Measurements from ENCODE around the gene ITGAD.

Gene ITGAD

DNA sequence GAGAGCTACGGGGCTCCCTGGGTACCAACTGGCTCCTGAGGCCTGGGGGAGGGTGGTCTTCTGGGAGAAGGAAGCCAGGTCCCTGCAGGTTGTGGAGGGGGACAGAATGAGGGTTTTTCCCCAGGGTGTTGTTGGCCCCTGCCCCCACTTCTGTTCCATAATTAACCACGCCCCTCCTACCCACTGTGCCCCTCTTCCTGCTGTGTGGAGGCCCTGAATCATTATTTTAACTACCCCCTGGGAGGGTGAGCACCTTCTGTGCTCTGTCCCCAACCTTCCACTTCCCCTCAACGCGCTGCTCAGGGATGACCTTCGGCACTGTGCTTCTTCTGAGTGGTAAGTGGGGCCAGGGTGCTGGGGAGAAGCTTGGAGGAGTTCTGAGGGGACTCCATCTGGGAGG is at the start of gene ITGAD:
ITGAD (plus strand) TSS at position 280 of the 400 bp plus-strand sequence; CDS start at position 306, 26 bp downstream.
- no peak within 1 kb of the TSS for H3K4me3 ChIP-seq (ENCODE audit: low read depth, low read length)
- H3K36me3 ChIP-seq (ENCODE audit: insufficient read depth, low read length), result no peaks in the 10 kb centered on the region
- no peak within 1 kb of the TSS for H3K27ac ChIP-seq (ENCODE audit: low read depth, low read length)
- H2AFZ ChIP-seq (ENCODE audit: low read length, unreplicated experiment), result no peak within 1 kb of the TSS
- peaks cover 5% of the 10 kb centered on the region for H3K4me1 ChIP-seq (ENCODE audit: control insufficient read depth, insufficient read depth, low read length, unreplicated experiment)
- peaks cover 18% of the 10 kb centered on the region for H3K27me3 ChIP-seq (ENCODE audit: insufficient read depth, low read length)
- no peaks in the 10 kb centered on the region for H3K79me2 ChIP-seq (ENCODE audit: control insufficient read depth, insufficient read depth, low read length, unreplicated experiment)

DNA sequence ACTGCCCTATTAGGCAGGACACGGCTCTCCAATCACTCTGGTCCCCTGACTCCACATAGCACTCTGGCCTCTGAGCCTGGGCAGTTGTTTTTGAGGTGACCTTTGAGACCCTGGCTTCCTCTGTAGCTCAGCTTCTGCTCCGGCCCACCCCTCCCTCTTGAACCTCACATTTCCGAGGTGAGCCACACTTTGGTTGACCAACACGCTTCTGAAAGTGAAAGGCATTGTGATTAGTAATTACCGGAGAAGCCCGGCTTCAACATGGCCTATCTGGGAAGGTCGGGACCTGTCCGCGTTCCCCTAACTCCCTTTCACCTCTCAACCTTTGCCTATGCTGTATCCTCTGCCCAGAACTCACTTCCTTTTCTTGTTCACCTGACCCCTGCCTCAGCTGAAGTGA is 48.4 kb upstream of the ITGAD start:
- Histone ChIP-seq H3K79me2 (ENCODE audit: control insufficient read depth, insufficient read depth, low read length, unreplicated experiment) (no peaks in the 10 kb centered on the region), H3K36me3 (ENCODE audit: insufficient read depth, low read length) (no peaks in the 10 kb centered on the region), H3K27me3 (ENCODE audit: insufficient read depth, low read length) (peaks cover 19% of the 10 kb centered on the region; the same call in 1 of the 2 replicates), H3K4me3 (ENCODE audit: low read depth, low read length) (no peak overlapping the region), H3K27ac (ENCODE audit: low read depth, low read length) (no peak overlapping the region), H2AFZ (ENCODE audit: low read length, unreplicated experiment) (no peak overlapping the region), H3K4me1 (ENCODE audit: control insufficient read depth, insufficient read depth, low read length, unreplicated experiment) (no peaks in the 10 kb centered on the region)

DNA sequence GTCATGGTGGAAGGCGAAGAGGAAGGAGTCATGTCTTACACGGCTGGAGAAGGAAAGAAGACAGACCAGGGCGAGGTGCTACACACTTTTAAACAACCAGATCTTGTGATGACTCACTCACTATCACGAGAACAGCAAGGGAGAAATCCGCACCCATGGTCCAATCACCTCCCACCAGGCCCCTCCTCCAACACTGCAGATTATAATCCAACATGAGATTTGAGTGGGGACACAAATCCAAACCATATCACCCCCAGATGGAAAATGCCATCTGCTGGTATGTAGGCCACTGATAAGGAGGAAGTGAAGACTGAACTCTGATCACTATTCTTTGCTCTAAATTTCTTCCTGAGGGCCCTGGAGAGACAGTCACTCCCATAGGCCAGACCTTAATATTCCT is 45.7 kb upstream of the ITGAD start:
- H3K4me1 ChIP-seq (ENCODE audit: control insufficient read depth, insufficient read depth, low read length, unreplicated experiment), result peaks cover 8% of the 10 kb centered on the region
- H3K36me3 ChIP-seq (ENCODE audit: insufficient read depth, low read length), result no peaks in the 10 kb centered on the region
- peaks cover 20% of the 10 kb centered on the region; the same call in 1 of the 2 replicates for H3K27me3 ChIP-seq (ENCODE audit: insufficient read depth, low read length)
- H3K79me2 ChIP-seq (ENCODE audit: control insufficient read depth, insufficient read depth, low read length, unreplicated experiment), result no peaks in the 10 kb centered on the region
- no peak overlapping the region for H3K27ac ChIP-seq (ENCODE audit: low read depth, low read length)
- no peak overlapping the region for H3K4me3 ChIP-seq (ENCODE audit: low read depth, low read length)
- H2AFZ ChIP-seq (ENCODE audit: low read length, unreplicated experiment), result no peak overlapping the region

DNA sequence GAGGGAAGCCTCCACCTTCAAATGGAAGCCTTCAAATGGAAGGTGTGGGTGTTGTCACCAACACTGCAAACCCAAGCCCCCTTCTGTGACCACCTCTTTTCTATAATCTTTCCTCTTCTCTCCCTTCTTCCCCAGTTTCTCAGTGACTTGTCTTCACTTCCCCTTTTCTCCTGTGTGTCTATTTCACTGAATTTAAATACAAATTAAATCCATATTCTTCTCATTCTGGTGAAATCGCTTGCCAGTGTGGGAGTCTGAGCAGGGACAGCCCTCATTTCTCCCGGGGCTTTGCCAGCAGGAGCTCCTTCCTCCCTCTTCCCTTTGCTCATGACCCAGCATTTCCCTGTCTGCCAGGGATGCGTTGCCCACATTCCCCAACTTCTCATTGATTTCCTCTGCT is 44.6 kb upstream of the ITGAD start:
- no peaks in the 10 kb centered on the region for H3K79me2 ChIP-seq (ENCODE audit: control insufficient read depth, insufficient read depth, low read length, unreplicated experiment)
- H3K36me3 ChIP-seq (ENCODE audit: insufficient read depth, low read length), result no peaks in the 10 kb centered on the region
- H3K27me3 ChIP-seq (ENCODE audit: insufficient read depth, low read length), result peaks cover 20% of the 10 kb centered on the region; the same call in 1 of the 2 replicates
- H3K27ac ChIP-seq (ENCODE audit: low read depth, low read length), result no peak overlapping the region
- peaks cover 8% of the 10 kb centered on the region for H3K4me1 ChIP-seq (ENCODE audit: control insufficient read depth, insufficient read depth, low read length, unreplicated experiment)
- no peak overlapping the region for H3K4me3 ChIP-seq (ENCODE audit: low read depth, low read length)
- no peak overlapping the region for H2AFZ ChIP-seq (ENCODE audit: low read length, unreplicated experiment)

DNA sequence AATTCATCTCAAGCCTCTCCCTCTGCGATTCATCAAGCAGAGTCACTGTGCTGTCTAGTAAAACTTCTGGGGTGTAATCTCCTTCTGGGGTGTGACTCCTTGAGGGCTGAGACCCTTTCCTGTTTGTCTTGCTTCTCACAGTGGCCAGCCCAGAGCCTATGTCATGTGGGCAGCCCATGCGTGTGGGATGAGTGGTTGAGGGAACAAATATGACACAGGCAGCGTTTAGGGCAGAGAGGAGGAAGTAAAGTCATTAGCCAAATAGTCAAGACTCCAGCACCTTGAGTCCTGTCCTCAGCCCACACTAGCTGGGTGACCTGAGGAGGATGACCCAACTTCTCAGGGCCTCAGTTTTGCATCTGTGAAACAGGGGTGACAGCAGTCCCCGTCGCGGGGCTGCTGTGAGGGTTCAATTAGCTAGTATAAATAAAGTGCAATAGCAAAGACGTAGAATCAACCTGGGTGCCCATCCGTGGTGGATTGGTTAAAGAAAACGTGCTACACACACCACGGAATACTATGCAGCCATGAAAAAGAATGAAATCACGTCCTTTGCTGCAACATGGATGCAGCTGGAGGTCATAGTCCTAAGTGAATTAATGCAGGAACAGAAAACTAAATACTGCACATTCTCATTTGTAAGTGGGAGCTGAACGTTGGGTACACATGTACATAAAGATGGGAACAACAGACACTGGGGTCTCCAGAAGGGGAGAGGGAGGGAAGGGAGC is 42.7 kb upstream of the ITGAD start:
- no peaks in the 10 kb centered on the region for H3K79me2 ChIP-seq (ENCODE audit: control insufficient read depth, insufficient read depth, low read length, unreplicated experiment)
- H2AFZ ChIP-seq (ENCODE audit: low read length, unreplicated experiment), result no peak overlapping the region
- H3K27ac ChIP-seq (ENCODE audit: low read depth, low read length), result no peak overlapping the region

DNA sequence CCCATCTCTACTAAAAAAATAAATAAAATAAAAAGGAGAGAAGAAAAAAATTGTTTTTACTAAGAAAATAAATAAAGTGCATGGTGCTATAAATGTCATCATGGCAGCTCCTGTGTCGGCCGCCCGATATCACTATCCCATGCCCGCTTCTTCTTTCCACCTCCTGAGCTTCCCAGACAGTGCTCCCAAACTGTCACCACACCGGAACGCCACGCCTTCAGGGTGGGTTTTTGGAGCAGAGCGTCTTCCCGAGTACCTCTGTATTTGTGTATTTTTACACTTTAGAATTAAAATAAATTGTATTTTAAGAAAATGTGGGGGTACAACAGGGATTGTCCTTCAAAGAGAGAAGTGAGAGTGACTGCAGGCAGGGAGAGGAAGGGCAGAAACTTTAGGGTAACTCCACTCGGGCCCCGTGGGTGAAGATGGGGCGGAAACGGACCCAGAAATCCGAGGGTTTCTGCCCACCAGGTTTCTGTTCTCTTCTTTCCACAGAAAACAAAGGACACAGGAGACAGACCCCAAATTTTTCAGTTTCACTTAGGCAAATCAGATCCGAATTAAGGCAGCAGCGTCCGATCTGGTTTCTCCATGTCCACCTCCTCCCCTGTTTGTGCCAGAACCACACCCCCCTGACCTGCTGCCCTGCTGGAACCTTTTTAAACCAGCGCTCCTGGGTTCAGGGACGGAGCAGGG is 41.7 kb upstream of the ITGAD start:
- peaks cover 23% of the 10 kb centered on the region for H3K4me1 ChIP-seq (ENCODE audit: control insufficient read depth, insufficient read depth, low read length, unreplicated experiment)
- H3K27me3 ChIP-seq (ENCODE audit: insufficient read depth, low read length), result peaks cover 9% of the 10 kb centered on the region; the same call in 1 of the 2 replicates
- no peaks in the 10 kb centered on the region for H3K79me2 ChIP-seq (ENCODE audit: control insufficient read depth, insufficient read depth, low read length, unreplicated experiment)
- H3K36me3 ChIP-seq (ENCODE audit: insufficient read depth, low read length), result no peaks in the 10 kb centered on the region
- no peak overlapping the region for H2AFZ ChIP-seq (ENCODE audit: low read length, unreplicated experiment)
- no peak overlapping the region for H3K4me3 ChIP-seq (ENCODE audit: low read depth, low read length)
- no peak overlapping the region for H3K27ac ChIP-seq (ENCODE audit: low read depth, low read length)

More for the DNA sequence above, 42.7 kb upstream of the ITGAD start:
- H3K4me3 ChIP-seq (ENCODE audit: low read depth, low read length), result no peak overlapping the region
- H3K4me1 ChIP-seq (ENCODE audit: control insufficient read depth, insufficient read depth, low read length, unreplicated experiment), result peaks cover 20% of the 10 kb centered on the region
- H3K27me3 ChIP-seq (ENCODE audit: insufficient read depth, low read length), result peaks cover 15% of the 10 kb centered on the region; the same call in 1 of the 2 replicates
- no peaks in the 10 kb centered on the region for H3K36me3 ChIP-seq (ENCODE audit: insufficient read depth, low read length)

DNA sequence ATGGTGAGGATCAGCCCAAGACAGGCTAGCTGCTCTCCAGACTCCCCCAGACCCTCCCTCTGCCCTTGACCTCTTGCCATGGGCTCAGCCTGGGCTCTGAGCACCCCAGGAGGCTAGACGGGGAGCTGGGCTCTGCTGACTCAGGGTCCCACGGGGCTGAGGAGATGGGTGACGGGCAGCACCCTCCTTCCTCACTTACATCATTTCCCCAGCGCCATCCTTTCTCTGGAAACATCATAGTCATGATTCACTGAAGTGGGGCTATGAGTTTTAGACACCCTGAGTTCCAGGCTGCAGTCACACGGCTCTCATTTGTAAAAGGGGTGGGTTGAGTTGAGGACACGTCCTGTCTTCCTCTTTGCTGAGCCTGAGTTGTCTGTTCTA is 41.2 kb upstream of the ITGAD start:
- H3K27me3 ChIP-seq (ENCODE audit: insufficient read depth, low read length), result peaks cover 6% of the 10 kb centered on the region; the same call in 1 of the 2 replicates
- H3K4me3 ChIP-seq (ENCODE audit: low read depth, low read length), result no peak overlapping the region
- no peak overlapping the region for H2AFZ ChIP-seq (ENCODE audit: low read length, unreplicated experiment)
- no peaks in the 10 kb centered on the region for H3K79me2 ChIP-seq (ENCODE audit: control insufficient read depth, insufficient read depth, low read length, unreplicated experiment)
- no peaks in the 10 kb centered on the region for H3K36me3 ChIP-seq (ENCODE audit: insufficient read depth, low read length)
- peaks cover 28% of the 10 kb centered on the region for H3K4me1 ChIP-seq (ENCODE audit: control insufficient read depth, insufficient read depth, low read length, unreplicated experiment)
- H3K27ac ChIP-seq (ENCODE audit: low read depth, low read length), result no peak overlapping the region

DNA sequence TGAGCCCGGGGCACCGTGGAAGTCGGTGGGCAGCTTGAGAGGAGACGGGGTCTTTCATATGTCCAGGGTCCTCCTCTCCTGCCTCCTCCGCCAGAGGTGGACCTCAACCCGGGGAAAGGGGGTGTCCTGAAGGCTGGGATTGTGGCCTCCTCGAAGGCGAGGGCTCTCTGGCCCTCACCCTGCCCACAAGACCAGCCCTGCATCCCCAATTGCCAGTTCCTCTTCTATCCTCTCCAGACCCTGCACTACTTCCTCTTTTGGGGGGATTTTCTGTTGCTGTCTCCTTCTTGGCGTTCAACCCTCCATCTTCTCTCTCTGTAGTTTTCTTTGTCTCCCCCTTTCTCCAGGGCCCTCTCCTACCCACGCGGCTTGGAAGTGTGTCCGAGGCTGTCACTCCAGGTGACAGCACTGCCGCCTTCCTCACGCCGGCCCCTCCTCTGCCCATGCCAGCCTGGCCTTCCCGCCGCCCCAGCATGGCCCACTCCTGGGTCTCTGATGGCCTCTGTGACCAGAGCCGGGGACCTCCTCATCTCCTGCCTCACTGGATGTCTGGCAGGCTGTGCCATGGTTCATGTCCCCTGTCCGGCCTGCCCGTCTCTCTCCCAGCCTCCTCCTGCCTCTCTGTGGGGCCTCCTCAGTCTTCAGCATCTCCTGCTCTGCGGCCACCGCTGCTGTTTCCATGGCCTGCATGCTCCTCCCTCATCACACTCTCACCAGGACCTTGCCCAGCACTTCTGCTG is 40.6 kb upstream of the ITGAD start:
- no peaks in the 10 kb centered on the region for H3K36me3 ChIP-seq (ENCODE audit: insufficient read depth, low read length)
- peaks cover 6% of the 10 kb centered on the region; the same call in 1 of the 2 replicates for H3K27me3 ChIP-seq (ENCODE audit: insufficient read depth, low read length)
- H3K27ac ChIP-seq (ENCODE audit: low read depth, low read length), result no peak overlapping the region
- H3K4me3 ChIP-seq (ENCODE audit: low read depth, low read length), result no peak overlapping the region
- H2AFZ ChIP-seq (ENCODE audit: low read length, unreplicated experiment), result no peak overlapping the region
- H3K79me2 ChIP-seq (ENCODE audit: control insufficient read depth, insufficient read depth, low read length, unreplicated experiment), result no peaks in the 10 kb centered on the region
- peaks cover 28% of the 10 kb centered on the region for H3K4me1 ChIP-seq (ENCODE audit: control insufficient read depth, insufficient read depth, low read length, unreplicated experiment)

DNA sequence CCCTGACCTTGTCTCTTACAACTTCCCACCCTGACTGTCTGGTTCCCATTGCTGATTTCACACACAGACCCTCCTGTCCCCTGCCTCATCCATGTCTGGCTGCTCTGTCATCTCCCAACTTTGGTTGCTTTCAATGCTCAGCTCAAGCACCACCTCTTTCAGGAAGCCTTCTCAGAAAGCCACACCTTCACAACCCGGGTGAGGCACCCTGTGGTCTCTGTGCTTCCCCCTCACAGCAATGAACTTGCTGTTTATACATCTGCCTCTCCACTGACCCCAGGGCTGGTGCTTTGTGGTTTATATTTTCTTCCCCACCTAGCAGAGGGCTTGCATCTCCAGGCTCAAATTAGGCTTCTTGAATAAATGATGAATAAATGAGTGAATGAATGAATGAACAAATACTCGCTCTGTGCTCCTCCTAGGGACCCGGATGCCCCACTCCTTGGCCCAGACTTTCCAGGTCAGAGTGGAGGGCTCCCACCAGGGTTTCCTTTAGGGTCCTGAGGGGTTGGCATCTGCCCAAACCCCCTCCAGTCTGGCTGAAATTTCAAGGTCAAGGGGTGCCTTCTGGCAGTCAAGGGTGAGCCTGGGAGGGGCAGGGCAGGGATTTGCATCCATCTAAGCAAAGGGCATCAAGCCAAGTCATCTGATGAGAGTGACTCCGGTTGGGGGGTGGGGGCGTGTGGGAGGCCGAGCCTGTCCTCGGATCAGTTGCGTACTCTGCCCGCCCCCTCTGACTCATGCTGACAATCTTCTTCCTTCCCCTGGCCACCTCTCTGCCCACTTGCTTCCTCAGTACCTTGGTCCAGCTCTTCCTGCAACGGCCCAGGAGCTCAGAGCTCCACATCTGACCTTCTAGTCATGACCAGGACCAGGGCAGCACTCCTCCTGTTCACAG is 38.5 kb upstream of the ITGAD start, which contains the start of gene ITGAX:
ITGAX (plus strand) TSS at position 783 of the 898 bp plus-strand sequence; CDS start at position 862, 79 bp downstream.
- Histone ChIP-seq H3K4me3 (ENCODE audit: low read depth, low read length) (peak within 1 kb of the TSS; percentile 68), H3K27ac (ENCODE audit: low read depth, low read length) (no peak within 1 kb of the TSS), H3K27me3 (ENCODE audit: insufficient read depth, low read length) (0 out of 2 replicates have a peak, but pooled peaks cover 1% of the 10 kb centered on the region), H3K4me1 (ENCODE audit: control insufficient read depth, insufficient read depth, low read length, unreplicated experiment) (peaks cover 28% of the 10 kb centered on the region), H3K36me3 (ENCODE audit: insufficient read depth, low read length) (no peaks in the 10 kb centered on the region), H2AFZ (ENCODE audit: low read length, unreplicated experiment) (peak within 1 kb of the TSS; percentile 80), H3K79me2 (ENCODE audit: control insufficient read depth, insufficient read depth, low read length, unreplicated experiment) (no peaks in the 10 kb centered on the region)
